HepG2 (cell line): ENCODE results near the gene UBTD2. TPM values are rescaled to one million over a fixed set of nuclear protein-coding genes. Genes with fewer than 3 reads are reported as not detected.

Experiments
- ATAC-seq: fragments of 200-7000 bp; cut with Tn5 transposase; 3 replicates; pipeline ENCODE4 v1.9.1; 2020; ENCODE audit warnings: mild to moderate bottlenecking, moderate library complexity
- BruUV-seq: library from RNA; stranded (reverse); fragments of 400-500 nt; replicated peaks from 2 replicates; lab custom pipeline; 2021; lab: Mats Ljungman, UMichigan
- CTCF ChIA-PET: fragments of 300-600 bp; formaldehyde crosslinking; extraction: SDS; loops from one replicate; lab custom pipeline; 2021; ENCODE audit warnings: low total read pairs, inconsistent platforms, low intra/inter-chr PET ratio; lab: Yijun Ruan, JAX
- POLR2A ChIA-PET: fragments of 350-600 bp; sonication (Branson Sonifier 250); formaldehyde crosslinking; loops from one replicate; lab custom pipeline; 2020; ENCODE audit warnings: antibody characterized with exemption, inconsistent platforms; lab: Yijun Ruan, JAX
- DNase-seq: peaks from one replicate; pipeline ENCODE4 v3.0.0-alpha.2; 2015; ENCODE audit warnings: low spot score
- FAIRE-seq: peaks from 3 replicates; lab custom pipeline; 2011; peaks lifted over from hg19 to GRCh38; lab: Jason Lieb, UNC
- H2AFZ ChIP-seq: one replicate; pipeline ENCODE4 v1.6.1; 2011; ENCODE audit warnings: low read length, inconsistent platforms
- H3K27ac ChIP-seq: fragments of 300-600 bp; 3 replicates; pipeline ENCODE4 v1.8.0; 2011; ENCODE audit warnings: mixed run types, mild to moderate bottlenecking, mixed read lengths, low read length, inconsistent platforms; ENCODE audit not compliant: insufficient read depth; ENCODE audit errors: extremely low read length
- H3K27me3 ChIP-seq, 2 experiments: fragments of 200-600 bp in 1 of 2; 2 replicates in 1 of 2; 3 replicates in 1 of 2; pipeline versions ENCODE4 v1.6.0 to v1.8.0; 2011; ENCODE audit warnings: low read length in 2 of 2, mild to moderate bottlenecking in 2 of 2, moderate library complexity in 2 of 2, inconsistent platforms in 1 of 2; ENCODE audit not compliant: insufficient read depth in 2 of 2, control insufficient read depth in 1 of 2
- H3K36me3 ChIP-seq, 2 experiments: fragments of 200-600 bp in 1 of 2; replicated peaks in 1 of 2; 2 replicates in 1 of 2; 3 replicates in 1 of 2; pipeline versions ENCODE4 v1.5.1 to v1.8.0; 2011; ENCODE audit warnings: low read length in 2 of 2, inconsistent platforms in 1 of 2; ENCODE audit not compliant: insufficient read depth in 2 of 2, control insufficient read depth in 1 of 2
- H3K4me1 ChIP-seq: 2 replicates; pipeline ENCODE4 v1.5.1; 2012; ENCODE audit warnings: low read length, inconsistent platforms; ENCODE audit not compliant: insufficient read depth
- H3K4me2 ChIP-seq: 2 replicates; pipeline ENCODE4 v1.6.0; 2011; ENCODE audit warnings: low read depth, low read length, inconsistent platforms
- H3K4me3 ChIP-seq, 3 experiments: fragments of 200-600 bp in 1 of 3; sonication (generic), shearing (Covaris generic) in 1 of 3; replicated peaks in 1 of 3; 2 replicates each; pipeline ENCODE4 v1.5.1; 2011 to 2016; ENCODE audit warnings: low read length in 3 of 3, inconsistent platforms in 2 of 3, low read depth in 2 of 3, mild to moderate bottlenecking in 2 of 3, control low read depth in 1 of 3, mixed read lengths in 1 of 3; ENCODE audit not compliant: insufficient read depth in 1 of 3
- H3K79me2 ChIP-seq: one replicate; pipeline ENCODE4 v1.6.1; 2011; ENCODE audit warnings: low read length, inconsistent platforms; ENCODE audit not compliant: insufficient read depth
- H3K9ac ChIP-seq: 2 replicates; pipeline ENCODE4 v1.6.0; 2011; ENCODE audit warnings: mild to moderate bottlenecking, low read depth, low read length, inconsistent platforms; ENCODE audit not compliant: insufficient read depth
- H3K9me3 ChIP-seq: 2 replicates; pipeline ENCODE4 v1.5.1; 2012; ENCODE audit warnings: mild to moderate bottlenecking, low read length
- H4K20me1 ChIP-seq: 2 replicates; pipeline ENCODE4 v1.6.0; 2011; ENCODE audit warnings: inconsistent platforms, mild to moderate bottlenecking, low read length, moderate library complexity; ENCODE audit not compliant: insufficient read depth
- ERF ChIP-seq: IDR thresholded peaks from 2 replicates; pipeline ENCODE4 v1.6.1; 2018; ENCODE audit warnings: missing biosample characterization, missing genetic modification reagents
- FOXA3 ChIP-seq: IDR thresholded peaks from 2 replicates; pipeline ENCODE4 v1.6.1; 2016; ENCODE audit warnings: missing genetic modification reagents, missing compliant biosample characterization
- HNRNPUL1 ChIP-seq: fragments of 200-400 bp; formaldehyde crosslinking; IDR thresholded peaks from 2 replicates; pipeline ENCODE4 v1.6.1; 2017; ENCODE audit warnings: low read depth, mild to moderate bottlenecking, low read length, moderate library complexity
- MAFG ChIP-seq: sonication (generic); formaldehyde crosslinking; IDR thresholded peaks from 2 replicates; pipeline ENCODE4 v1.5.1; 2020; ENCODE audit warnings: mild to moderate bottlenecking, missing genetic modification reagents
- MATR3 ChIP-seq: sonication (generic); formaldehyde crosslinking; IDR thresholded peaks from 2 replicates; pipeline ENCODE4 v1.4.0; 2020; ENCODE audit warnings: missing genetic modification reagents
- MAZ ChIP-seq, 2 experiments: sonication (generic) in 1 of 2; formaldehyde crosslinking in 1 of 2; IDR thresholded peaks; 2 replicates each; pipeline versions ENCODE4 v1.5.0 to v1.6.1; 2012 to 2020; ENCODE audit warnings: low read depth in 2 of 2, mild to moderate bottlenecking in 2 of 2, borderline replicate concordance in 1 of 2, improper control_type of control experiment in 1 of 2, low read length in 1 of 2, missing genetic modification reagents in 1 of 2, moderate library complexity in 1 of 2
- PAXIP1 ChIP-seq: sonication (generic); formaldehyde crosslinking; conservative IDR thresholded peaks from 2 replicates; pipeline ENCODE4 v1.4.0; 2020; ENCODE audit warnings: mild to moderate bottlenecking, missing genetic modification reagents, moderate library complexity
- POGZ ChIP-seq: sonication (generic); formaldehyde crosslinking; IDR thresholded peaks from 2 replicates; pipeline ENCODE4 v1.4.0; 2020; ENCODE audit warnings: mild to moderate bottlenecking, missing genetic modification reagents
- RXRB ChIP-seq: IDR thresholded peaks from 2 replicates; pipeline ENCODE4 v1.6.1; 2016; ENCODE audit warnings: borderline replicate concordance, missing genetic modification reagents, missing compliant biosample characterization
- SOX13 ChIP-seq, 3 experiments: fragments of 450-650 bp in 1 of 3; sonication (generic) in 1 of 3; formaldehyde crosslinking in 1 of 3; IDR thresholded peaks in 2 of 3; conservative IDR thresholded peaks in 1 of 3; 2 replicates each; pipeline versions ENCODE4 v1.5.0 to v1.6.1; 2016 to 2020; ENCODE audit warnings: antibody characterized with exemption in 1 of 3, mild to moderate bottlenecking in 1 of 3, missing compliant biosample characterization in 1 of 3, missing genetic modification reagents in 1 of 3, moderate library complexity in 1 of 3
- ZNF3 ChIP-seq: IDR thresholded peaks from 2 replicates; pipeline ENCODE4 v1.7.0; 2017; ENCODE audit warnings: inconsistent platforms
- ZNF430 ChIP-seq: sonication (generic); formaldehyde crosslinking; IDR thresholded peaks from 2 replicates; pipeline ENCODE4 v1.9.0; 2021; ENCODE audit warnings: mild to moderate bottlenecking, missing genetic modification reagents
- ZNF782 ChIP-seq: sonication (generic); formaldehyde crosslinking; IDR thresholded peaks from 2 replicates; pipeline ENCODE4 v1.4.0; 2020; ENCODE audit warnings: missing genetic modification reagents, mild to moderate bottlenecking, borderline replicate concordance
- ZNF878 ChIP-seq: sonication (generic); formaldehyde crosslinking; IDR thresholded peaks from 2 replicates; pipeline ENCODE4 v1.8.1; 2023; ENCODE audit warnings: mild to moderate bottlenecking, missing genetic modification reagents, moderate library complexity
- WGBS: methylation state at CpG from one replicate; pipeline ENCODE4 v1.1.6; 2017; ENCODE audit warnings: low lambda C conversion rate; 5-methylcytosine and 5-hydroxymethylcytosine counted together
- in situ Hi-C: cut with HindIII; loops from 2 replicates; pipeline ENCODE4 v1.10.0; 2017; ENCODE audit warnings: low pct_unique_long_range_greater_than_20kb; ENCODE audit not compliant: extremely low pct_ligation_motif_present
- intact Hi-C: fragments of 100-400 bp; cut with micrococcal nuclease; formaldehyde crosslinking; loops from one replicate; pipeline ENCODE4 v1.10.0; 2022; ENCODE audit not compliant: unreplicated experiment
- polyA plus RNA-seq, 8 experiments: library from polyadenylated mRNA; depleted of rRNA in 3 of 8; stranded (reverse) in 7 of 8; unstranded in 1 of 8; fragments of >200 nt; fragmentation: Illumina TruSeq in 4 of 8; extraction: Trizol in 4 of 8; gene quantifications; 2 replicates each; pipeline versions ENCODE4 v1.2.1 to v1.2.3, GENCODE V29; 2011 to 2016; ENCODE audit warnings: low read depth in 4 of 8, missing spikeins in 1 of 8, mixed read lengths in 1 of 8; ENCODE audit not compliant: insufficient read depth in 1 of 8
- total RNA-seq, 5 experiments: library from RNA; depleted of rRNA; stranded (reverse); fragments of >200 nt; fragmentation: Illumina TruSeq; extraction: Trizol; gene quantifications; 2 replicates each; pipeline ENCODE4 v1.2.3, GENCODE V29; 2016; ENCODE audit warnings: low read depth in 1 of 5
- TF ChIP-seq, protein P1 (sequence below): sonication (generic); formaldehyde crosslinking; conservative IDR thresholded peaks from 2 replicates; pipeline ENCODE4 v1.5.0; 2020; ENCODE audit warnings: missing genetic modification reagents
- TF ChIP-seq, protein P2 (sequence below): sonication (generic); formaldehyde crosslinking; IDR thresholded peaks from 2 replicates; pipeline ENCODE4 v1.4.0; 2020; ENCODE audit warnings: missing genetic modification reagents

The UBTD2 gene
- total and polyA plus RNA-seq, 2 of the 13 experiments (the other 11 are each of a cell fraction or from before 2014, with no cell fraction given) = 15.2 to 24.1 TPM

- peaks cover 13% of the 10 kb centered on the region; the same call in 1 of the 2 replicates for H4K20me1 ChIP-seq
- DNase-seq (peak; percentile 42), ATAC-seq (peak; percentile 80), FAIRE-seq (no peak)
- H3K4me3 ChIP-seq = no peak overlapping the region
- intact Hi-C loops = no loop called here
- POLR2A ChIA-PET = interaction anchor here (0.9 to 1.4 kb wide), 4 partner anchors 9 to 269 kb away, joined by 3 to 6 read pairs (median 4); partner anchors contain the start of gene FBXW11
- H3K9me3 ChIP-seq = no peaks in the 10 kb centered on the region
- no peak overlapping the region for H3K9ac ChIP-seq
- in situ Hi-C loops = no loop called here
- H3K27me3 ChIP-seq = no peaks in the 10 kb centered on the region
- no TSS peak for BruUV-seq
- peaks cover 87% of the 10 kb centered on the region for H3K79me2 ChIP-seq
- H2AFZ ChIP-seq = no peak overlapping the region
- H3K4me1 ChIP-seq = peaks cover 56% of the 10 kb centered on the region
- 0 out of 2 replicates have a peak overlapping the region, but pooled peaks have one; percentile 16 for H3K4me2 ChIP-seq
- peak overlapping the region; percentile 44 for H3K27ac ChIP-seq
- 68% methylated on average over 3 of the region's 3 CpGs for WGBS
- H3K36me3 ChIP-seq = peaks cover 0 to 3% of the 10 kb centered on the region in 2 experiments; a peak in 1 of 5 replicates
- CTCF ChIA-PET = no interaction called here
- TF ChIP-seq MATR3 (CRISPR knock-in tag) = no peak
- TF ChIP-seq PAXIP1 (CRISPR knock-in tag) = peak; percentile 40; the same call in 1 of the 2 replicates
- peak; percentile 67; the same call in 1 of the 2 replicates for TF ChIP-seq ZNF3 (CRISPR knock-in tag)
- 0 out of 2 replicates have a peak, but pooled peaks have one; percentile 13 for TF ChIP-seq POGZ
- TF ChIP-seq ZNF878 (CRISPR knock-in tag) = 0 out of 2 replicates have a peak, but pooled peaks have one; percentile 70
- no peak for TF ChIP-seq HNRNPUL1
- no peak for TF ChIP-seq ZNF430 (CRISPR knock-in tag)
- no peak for TF ChIP-seq MAFG
- no peak for TF ChIP-seq MAZ (IDR thresholded peaks at IDR 0.05; ENCODE audit: borderline replicate concordance, low read depth, low read length)
- TF ChIP-seq MAZ (CRISPR knock-in tag; IDR thresholded peaks at IDR 0.05; ENCODE audit: low read depth) = no peak
- TF ChIP-seq SOX13 (IDR thresholded peaks at IDR 0.05) = no peak
- peak in 1 of 2 experiments; percentile 21; a peak in 1 of 4 replicates for TF ChIP-seq SOX13 (CRISPR knock-in tag; conservative IDR thresholded peaks at IDR 0.05 in 1 of 2, IDR thresholded peaks at IDR 0.05 in 1 of 2)
- TF ChIP-seq ZNF782 (CRISPR knock-in tag) = no peak
- TF ChIP-seq, protein P1, sequence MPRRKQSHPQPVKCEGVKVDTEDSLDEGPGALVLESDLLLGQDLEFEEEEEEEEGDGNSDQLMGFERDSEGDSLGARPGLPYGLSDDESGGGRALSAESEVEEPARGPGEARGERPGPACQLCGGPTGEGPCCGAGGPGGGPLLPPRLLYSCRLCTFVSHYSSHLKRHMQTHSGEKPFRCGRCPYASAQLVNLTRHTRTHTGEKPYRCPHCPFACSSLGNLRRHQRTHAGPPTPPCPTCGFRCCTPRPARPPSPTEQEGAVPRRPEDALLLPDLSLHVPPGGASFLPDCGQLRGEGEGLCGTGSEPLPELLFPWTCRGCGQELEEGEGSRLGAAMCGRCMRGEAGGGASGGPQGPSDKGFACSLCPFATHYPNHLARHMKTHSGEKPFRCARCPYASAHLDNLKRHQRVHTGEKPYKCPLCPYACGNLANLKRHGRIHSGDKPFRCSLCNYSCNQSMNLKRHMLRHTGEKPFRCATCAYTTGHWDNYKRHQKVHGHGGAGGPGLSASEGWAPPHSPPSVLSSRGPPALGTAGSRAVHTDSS (CRISPR knock-in tag) = no peak
- no peak for TF ChIP-seq ERF (CRISPR knock-in tag)
- TF ChIP-seq, protein P2, sequence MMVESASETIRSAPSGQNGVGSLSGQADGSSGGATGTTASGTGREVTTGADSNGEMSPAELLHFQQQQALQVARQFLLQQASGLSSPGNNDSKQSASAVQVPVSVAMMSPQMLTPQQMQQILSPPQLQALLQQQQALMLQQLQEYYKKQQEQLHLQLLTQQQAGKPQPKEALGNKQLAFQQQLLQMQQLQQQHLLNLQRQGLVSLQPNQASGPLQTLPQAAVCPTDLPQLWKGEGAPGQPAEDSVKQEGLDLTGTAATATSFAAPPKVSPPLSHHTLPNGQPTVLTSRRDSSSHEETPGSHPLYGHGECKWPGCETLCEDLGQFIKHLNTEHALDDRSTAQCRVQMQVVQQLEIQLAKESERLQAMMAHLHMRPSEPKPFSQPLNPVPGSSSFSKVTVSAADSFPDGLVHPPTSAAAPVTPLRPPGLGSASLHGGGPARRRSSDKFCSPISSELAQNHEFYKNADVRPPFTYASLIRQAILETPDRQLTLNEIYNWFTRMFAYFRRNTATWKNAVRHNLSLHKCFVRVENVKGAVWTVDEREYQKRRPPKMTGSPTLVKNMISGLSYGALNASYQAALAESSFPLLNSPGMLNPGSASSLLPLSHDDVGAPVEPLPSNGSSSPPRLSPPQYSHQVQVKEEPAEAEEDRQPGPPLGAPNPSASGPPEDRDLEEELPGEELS (CRISPR knock-in tag) = 0 out of 2 replicates have a peak, but pooled peaks have one; percentile 33
- peak; percentile 62 for TF ChIP-seq FOXA3 (CRISPR knock-in tag)
- TF ChIP-seq RXRB (CRISPR knock-in tag) = peak; percentile 28; the same call in 1 of the 2 replicates
These were observed 7.3 kb downstream of the UBTD2 start for GRCh38 chr5:172276214-172276613.
